Measurements from ENCODE around the gene CEP95. TPM values are rescaled to one million over a fixed set of nuclear protein-coding genes. Genes with fewer than 3 reads are reported as not detected.

Gene CEP95
- total RNA-seq, 4 donors from 2014 or later = 62.6 to 91.3 (median 75.8) TPM

GRCh38 chr17:64502809-64503208 is 4.0 kb upstream of the CEP95 start:
- no peak overlapping the region for H3K4me3 ChIP-seq (replicated peaks in 1 of 3)
- intact Hi-C loops (cut with DNase I) = loop anchor here (5.0 kb wide), 1 partner anchor 144 kb away; no protein-coding TSS in a partner anchor
- H3K27me3 ChIP-seq = no peaks in the 10 kb centered on the region
- no peak for DNase-seq
- peaks cover 11 to 42% of the 10 kb centered on the region in 2 donors for H3K4me1 ChIP-seq
- no peak for TF ChIP-seq POLR2A (IDR thresholded peaks at IDR 0.05)
- TF ChIP-seq CTCF (IDR thresholded peaks at IDR 0.05) = no peak
- H3K27ac ChIP-seq = no peak overlapping the region
- WGBS, 2 donors = 91 to 93% methylated on average over 2 of the region's 2 CpGs
- no peaks in the 10 kb centered on the region for H3K9me3 ChIP-seq
- peaks cover 66 to 67% of the 10 kb centered on the region in 2 donors for H3K36me3 ChIP-seq

GRCh38 chr17:64503341-64503740 is 3.4 kb upstream of the CEP95 start:
- 78 to 79% methylated on average over 5 of the region's 5 CpGs for WGBS, 2 donors
- Histone ChIP-seq H3K27me3 (no peaks in the 10 kb centered on the region), H3K4me3 (replicated peaks in 1 of 3) (no peak overlapping the region), H3K36me3 (peaks cover 62% of the 10 kb centered on the region in 2 donors), H3K4me1 (peaks cover 11 to 42% of the 10 kb centered on the region in 2 donors), H3K27ac (peak overlapping the region in 1 of 3 donors; percentile 99), H3K9me3 (no peaks in the 10 kb centered on the region)
- intact Hi-C loops (cut with DNase I) = loop anchor here (5.0 kb wide), 1 partner anchor 144 kb away; no protein-coding TSS in a partner anchor
- TF ChIP-seq CTCF (IDR thresholded peaks at IDR 0.05) = no peak
- no peak for TF ChIP-seq POLR2A (IDR thresholded peaks at IDR 0.05)
- no peak for DNase-seq

GRCh38 chr17:64503821-64504768 is 2.7 kb upstream of the CEP95 start:
- Histone ChIP-seq H3K36me3 (peaks cover 54 to 57% of the 10 kb centered on the region in 2 donors), H3K4me1 (peaks cover 13 to 49% of the 10 kb centered on the region in 2 donors)
- no peak for TF ChIP-seq CTCF (IDR thresholded peaks at IDR 0.05)
- no peak for TF ChIP-seq POLR2A (IDR thresholded peaks at IDR 0.05)

GRCh38 chr17:64504769-64505339 is 1.9 kb upstream of the CEP95 start:
- Histone ChIP-seq H3K36me3 (peaks cover 50 to 52% of the 10 kb centered on the region in 2 donors), H3K4me3 (replicated peaks in 1 of 3) (peak overlapping the region; percentile 94 to 99 (median 97)), H3K27ac (peak overlapping the region; percentile 99 to 100 (median 100)), H3K27me3 (no peaks in the 10 kb centered on the region), H3K4me1 (peaks cover 17 to 56% of the 10 kb centered on the region in 2 donors), H3K9me3 (no peaks in the 10 kb centered on the region)
- no peak for DNase-seq
- intact Hi-C loops (cut with DNase I) = loop anchor here (5.0 kb wide), 1 partner anchor 142 kb away; no protein-coding TSS in a partner anchor
- 0 to 1% methylated on average over 13 of the region's 13 CpGs for WGBS, 2 donors
- no peak for TF ChIP-seq CTCF (IDR thresholded peaks at IDR 0.05)
- no peak for TF ChIP-seq POLR2A (IDR thresholded peaks at IDR 0.05)

More at GRCh38 chr17:64503821-64504768, 2.7 kb upstream of the CEP95 start:
- intact Hi-C loops (cut with DNase I) = loop anchor here (5.0 kb wide), 1 partner anchor 143 kb away; no protein-coding TSS in a partner anchor
- H3K4me3 ChIP-seq (replicated peaks in 1 of 3) = peak overlapping the region; percentile 94 to 99 (median 97)
- H3K27me3 ChIP-seq = no peaks in the 10 kb centered on the region
- no peak for DNase-seq
- H3K9me3 ChIP-seq = no peaks in the 10 kb centered on the region
- whole genome bisulfite sequencing, 2 donors = 27 to 30% methylated on average over 7 of the region's 7 CpGs
- peak overlapping the region in 2 of 3 donors; percentile 99 to 100 for H3K27ac ChIP-seq

Measured in thyroid gland (tissue), 4 donors.